Erythroblast (primary cell): ENCODE data around the gene GATC.

Source experiments
- DNase-seq, 2 experiments: peaks; one replicate each; lab custom pipeline; 2025; lab: John Stamatoyannopoulos, UW
- GATA1 ChIP-seq: IDR thresholded peaks from 2 replicates; pipeline ENCODE4 v1.6.1; 2011; ENCODE audit warnings: low read depth, mild to moderate bottlenecking, control low read depth, low read length, moderate library complexity
- POLR2A ChIP-seq: IDR thresholded peaks from 2 replicates; pipeline ENCODE4 v1.6.1; 2011; ENCODE audit warnings: mild to moderate bottlenecking, low read length

GATC gene

GRCh38 chr12:120445911-120446843 lies at the start of gene GATC, which contains the start of gene TRIAP1:
TSS of gene GATC (plus strand) at chr12:120446444. CDS start at chr12:120446481, 37 bp downstream.
TSS of gene TRIAP1 (minus strand) at chr12:120446384. CDS start at chr12:120446372, 12 bp downstream.
- TF ChIP-seq GATA1 (no peak), POLR2A (peak; percentile 86)
- peak; percentile 92 to 95 for DNase-seq

GRCh38 chr12:120397824-120398540 lies 48.3 kb upstream of the GATC start:
- DNase-seq = no peak
- TF ChIP-seq POLR2A (no peak), GATA1 (no peak)

DNA sequence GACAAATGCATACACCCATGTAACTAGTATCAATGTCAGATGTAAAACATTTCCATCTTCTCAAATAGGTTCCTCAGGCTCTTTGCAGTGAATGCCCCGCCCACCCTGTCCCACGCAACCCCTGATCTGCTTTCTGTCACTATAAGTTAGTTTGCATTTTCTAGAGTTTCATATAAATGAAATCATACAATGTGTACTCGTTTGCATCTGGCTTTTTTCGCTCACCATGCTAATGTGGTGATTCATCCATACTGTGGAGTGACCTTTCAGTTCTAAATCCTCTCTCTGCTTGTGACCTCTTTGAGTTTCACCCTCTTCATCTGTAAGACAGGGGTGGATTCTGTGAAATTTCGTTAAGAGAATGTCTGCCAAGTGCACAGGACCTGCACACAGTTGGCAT lies 46.7 kb upstream of the GATC start:
- no peak for DNase-seq
- TF ChIP-seq GATA1 = no peak
- no peak for TF ChIP-seq POLR2A

DNA sequence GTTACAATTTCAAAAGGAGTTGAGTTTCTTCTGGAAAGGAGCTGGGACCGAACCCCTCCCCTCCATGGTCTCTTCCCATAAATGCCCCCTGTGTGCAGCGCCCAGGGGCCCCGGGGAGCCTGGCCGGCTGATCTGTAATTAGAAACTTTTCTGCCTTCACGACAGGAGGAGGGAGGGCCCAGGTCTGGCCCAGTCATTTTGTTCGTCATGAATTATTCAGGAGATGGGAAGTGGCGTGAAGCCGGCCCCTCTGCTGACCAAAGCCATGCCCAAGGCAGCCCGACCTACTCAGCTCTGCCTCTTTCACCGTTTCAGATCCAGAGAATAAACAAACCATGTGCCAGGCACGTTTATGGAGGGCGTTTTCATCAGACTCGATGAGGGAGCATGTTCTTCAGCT lies 44.0 kb upstream of the GATC start:
- no peak for DNase-seq
- TF ChIP-seq GATA1 (no peak), POLR2A (no peak)

- TF ChIP-seq GATA1 (no peak), POLR2A (no peak)
- DNase-seq = no peak
These were observed 42.4 kb upstream of the GATC start for GRCh38 chr12:120403869-120404268.

- DNase-seq = no peak
- no peak for TF ChIP-seq GATA1
- no peak for TF ChIP-seq POLR2A
These were observed 42.0 kb upstream of the GATC start for GRCh38 chr12:120404271-120404670.

GRCh38 chr12:120406069-120406468 lies 40.2 kb upstream of the GATC start:
- TF ChIP-seq GATA1 (no peak), POLR2A (no peak)
- no peak for DNase-seq

DNA sequence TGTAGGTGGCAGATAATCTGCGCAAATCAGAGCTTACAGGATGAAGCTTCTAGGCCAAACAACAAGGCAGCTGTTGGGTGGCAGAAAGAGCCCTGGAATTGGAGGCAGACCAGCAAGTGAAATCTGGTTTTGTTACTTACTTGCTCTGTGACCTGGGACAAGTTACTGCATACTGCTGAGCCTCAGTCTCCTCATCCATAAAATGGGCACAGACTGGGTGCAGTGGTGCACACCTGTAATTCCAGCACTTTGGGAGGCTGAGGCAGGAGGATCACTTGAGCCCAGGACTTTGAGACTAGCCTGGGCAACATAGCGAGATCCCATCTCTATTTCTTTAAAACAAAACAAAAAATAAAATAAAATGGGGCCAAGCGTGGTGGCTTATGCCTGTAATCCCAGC lies 39.7 kb upstream of the GATC start:
- TF ChIP-seq POLR2A (no peak), GATA1 (no peak)
- DNase-seq = no peak

DNA sequence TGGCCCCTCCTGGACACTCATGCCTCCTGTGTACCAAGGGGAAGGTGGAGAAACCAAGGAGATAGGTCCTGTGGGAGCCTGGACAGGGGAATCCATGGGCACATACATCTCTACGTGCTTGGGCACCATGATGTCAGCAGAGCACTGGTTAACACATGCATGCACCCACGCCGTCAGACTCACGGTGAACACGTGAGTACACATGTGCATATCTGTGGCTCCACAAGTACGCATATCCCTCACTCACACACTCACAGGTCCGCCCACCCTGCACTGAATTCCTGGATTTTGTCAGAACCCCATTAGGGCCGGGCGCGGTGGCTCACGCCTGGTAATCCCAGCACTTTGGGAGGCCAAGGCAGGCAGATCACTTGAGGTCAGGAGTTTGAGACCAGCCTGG lies 37.5 kb upstream of the GATC start:
- TF ChIP-seq GATA1 (no peak), POLR2A (no peak)
- DNase-seq = no peak

GRCh38 chr12:120412421-120412820 lies 33.8 kb upstream of the GATC start:
- DNase-seq = no peak
- no peak for TF ChIP-seq GATA1
- no peak for TF ChIP-seq POLR2A

GRCh38 chr12:120413901-120414695 lies 32.1 kb upstream of the GATC start:
- TF ChIP-seq POLR2A (no peak), GATA1 (no peak)
- no peak for DNase-seq

- TF ChIP-seq GATA1 = no peak
- no peak for TF ChIP-seq POLR2A
- DNase-seq = no peak
These were observed 29.6 kb upstream of the GATC start for GRCh38 chr12:120416490-120417216.
